Hepatocyte (in vitro differentiated cells): ENCODE data around the gene HERC2. TPM values are rescaled to one million over a fixed set of nuclear protein-coding genes. Genes with fewer than 3 reads are reported as not detected.

Experiments used
- DNase-seq: peaks from one replicate; pipeline ENCODE4 v3.0.0-alpha.2; 2016; ENCODE audit warnings: low spot score
- H2AFZ ChIP-seq: fragments of 200-600 bp; sonication (generic); 2 replicates; pipeline ENCODE4 v1.6.0; 2016; ENCODE audit warnings: antibody characterized with exemption, mild to moderate bottlenecking
- H3K27ac ChIP-seq: fragments of 200-600 bp; sonication (generic); 2 replicates; pipeline ENCODE4 v1.5.1; 2016; ENCODE audit warnings: mild to moderate bottlenecking
- H3K27me3 ChIP-seq: fragments of 200-600 bp; sonication (generic); 2 replicates; pipeline ENCODE4 v1.6.1; 2016
- H3K36me3 ChIP-seq: fragments of 200-600 bp; sonication (generic); replicated peaks from 2 replicates; pipeline ENCODE4 v1.5.1; 2016; ENCODE audit warnings: low read depth; ENCODE audit not compliant: insufficient read depth
- H3K4me1 ChIP-seq: fragments of 200-600 bp; sonication (generic); 2 replicates; pipeline ENCODE4 v1.5.1; 2016; ENCODE audit warnings: mild to moderate bottlenecking, moderate library complexity; ENCODE audit not compliant: insufficient read depth
- H3K4me2 ChIP-seq: fragments of 200-600 bp; sonication (generic); 2 replicates; pipeline ENCODE4 v1.6.0; 2016
- H3K4me3 ChIP-seq: fragments of 200-600 bp; sonication (generic); 2 replicates; pipeline ENCODE4 v1.5.1; 2016; ENCODE audit warnings: mild to moderate bottlenecking
- H3K79me2 ChIP-seq: fragments of 200-600 bp; sonication (generic); 2 replicates; pipeline ENCODE4 v1.6.0; 2017; ENCODE audit warnings: mild to moderate bottlenecking
- H3K9me2 ChIP-seq: fragments of 200-600 bp; sonication (generic); replicated peaks from 2 replicates; pipeline ENCODE4 v1.6.0; 2017; ENCODE audit warnings: mild to moderate bottlenecking; ENCODE audit not compliant: insufficient read depth
- H3K9me3 ChIP-seq: fragments of 200-600 bp; sonication (generic); 2 replicates; pipeline ENCODE4 v1.5.1; 2016; ENCODE audit warnings: low read depth, mild to moderate bottlenecking
- H4K20me1 ChIP-seq: fragments of 200-600 bp; sonication (generic); 2 replicates; pipeline ENCODE4 v1.6.0; 2016; ENCODE audit warnings: mild to moderate bottlenecking; ENCODE audit not compliant: insufficient read depth, poor library complexity, severe bottlenecking
- CTCF ChIP-seq: fragments of 200-600 bp; sonication (generic); IDR thresholded peaks from 2 replicates; pipeline ENCODE4 v1.5.1; 2016; ENCODE audit warnings: antibody characterized with exemption, mild to moderate bottlenecking; ENCODE audit not compliant: poor library complexity
- EZH2 ChIP-seq: fragments of 200-600 bp; sonication (generic); IDR thresholded peaks from 2 replicates; pipeline ENCODE4 v1.6.1; 2016; ENCODE audit warnings: antibody characterized with exemption, mild to moderate bottlenecking, borderline replicate concordance
- EZH2phosphoT487 ChIP-seq: fragments of 200-600 bp; sonication (generic); IDR thresholded peaks from one replicate; pipeline ENCODE4 v1.6.1; 2018; ENCODE audit warnings: antibody characterized with exemption, mild to moderate bottlenecking, low read depth, moderate library complexity; ENCODE audit not compliant: unreplicated experiment, severe bottlenecking
- WGBS: methylation state at CpG from one replicate; pipeline ENCODE4 v1.1.6; 2016; ENCODE audit warnings: low lambda C conversion rate; ENCODE audit errors: missing lambda C conversion rate; 5-methylcytosine and 5-hydroxymethylcytosine counted together
- polyA plus RNA-seq: library from polyadenylated mRNA; unstranded; fragments of >200 nt; fragmentation: Nextera tagmentation; extraction: Ambion mirVana; gene quantifications from 2 replicates; pipeline ENCODE4 v1.2.1, GENCODE V29; 2016
- total RNA-seq: library from RNA; depleted of rRNA; stranded (reverse); fragments of >200 nt; gene quantifications from 2 replicates; pipeline ENCODE4 v1.2.3, GENCODE V29; 2014

The HERC2 gene
- total and polyA plus RNA-seq, 2 experiments from 2014 or later: 30.2 to 57.4 TPM

- H3K36me3 ChIP-seq: peaks cover 5% of the 10 kb centered on the region
- DNase-seq: no peak
- H4K20me1 ChIP-seq: no peaks in the 10 kb centered on the region
- no peak overlapping the region for H3K4me3 ChIP-seq
- H3K9me2 ChIP-seq: no peaks in the 10 kb centered on the region
- WGBS: 93% methylated on average over 11 of the region's 11 CpGs
- no peaks in the 10 kb centered on the region for H3K9me3 ChIP-seq
- H3K27ac ChIP-seq: no peak overlapping the region
- no peaks in the 10 kb centered on the region for H3K27me3 ChIP-seq
- H3K4me2 ChIP-seq: no peak overlapping the region
- no peaks in the 10 kb centered on the region for H3K4me1 ChIP-seq
- H2AFZ ChIP-seq: no peak overlapping the region
- no peak for TF ChIP-seq EZH2
- no peak for TF ChIP-seq EZH2phosphoT487
- TF ChIP-seq CTCF: no peak
- H3K79me2 ChIP-seq: no peaks in the 10 kb centered on the region
Measured at GRCh38 chr15:28118083-28118482, 203.9 kb downstream of the HERC2 start.

DNA sequence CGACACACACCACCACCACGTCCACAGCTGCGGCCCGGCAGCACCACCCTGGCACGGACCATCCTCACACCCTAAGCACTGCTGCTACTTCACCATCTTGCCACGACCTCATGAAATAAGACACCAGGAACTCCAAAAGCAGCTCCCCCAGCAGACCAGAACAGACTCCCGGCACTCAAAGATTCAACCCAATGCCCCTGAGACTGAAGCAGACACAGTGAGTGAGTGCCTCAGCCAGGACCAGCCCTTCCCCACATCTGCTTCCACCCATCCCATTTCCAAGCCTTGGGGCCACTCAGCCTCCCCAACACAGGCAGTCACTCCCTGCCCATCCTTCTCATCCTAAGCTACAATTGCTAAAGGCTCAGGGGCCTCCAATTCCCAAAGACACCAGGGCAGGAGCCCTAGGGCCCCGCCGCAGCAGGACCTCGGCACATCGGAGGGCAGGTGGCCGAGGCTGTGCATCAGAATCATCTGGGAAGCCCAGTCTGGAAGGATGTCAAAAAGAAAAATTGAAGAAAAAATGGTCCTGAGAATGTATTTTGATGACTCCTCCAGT is 204.5 kb downstream of the HERC2 start:
- Histone ChIP-seq H3K4me3 (no peak overlapping the region), H3K27me3 (no peaks in the 10 kb centered on the region), H4K20me1 (no peaks in the 10 kb centered on the region), H3K9me2 (no peaks in the 10 kb centered on the region), H3K4me1 (no peaks in the 10 kb centered on the region), H3K4me2 (no peak overlapping the region), H3K27ac (no peak overlapping the region), H3K79me2 (no peaks in the 10 kb centered on the region), H3K36me3 (peaks cover 5% of the 10 kb centered on the region), H3K9me3 (no peaks in the 10 kb centered on the region), H2AFZ (no peak overlapping the region)
- 94% methylated on average over 12 of the region's 12 CpGs for WGBS
- DNase-seq: no peak
- TF ChIP-seq EZH2phosphoT487 (no peak), EZH2 (no peak), CTCF (no peak)

DNA sequence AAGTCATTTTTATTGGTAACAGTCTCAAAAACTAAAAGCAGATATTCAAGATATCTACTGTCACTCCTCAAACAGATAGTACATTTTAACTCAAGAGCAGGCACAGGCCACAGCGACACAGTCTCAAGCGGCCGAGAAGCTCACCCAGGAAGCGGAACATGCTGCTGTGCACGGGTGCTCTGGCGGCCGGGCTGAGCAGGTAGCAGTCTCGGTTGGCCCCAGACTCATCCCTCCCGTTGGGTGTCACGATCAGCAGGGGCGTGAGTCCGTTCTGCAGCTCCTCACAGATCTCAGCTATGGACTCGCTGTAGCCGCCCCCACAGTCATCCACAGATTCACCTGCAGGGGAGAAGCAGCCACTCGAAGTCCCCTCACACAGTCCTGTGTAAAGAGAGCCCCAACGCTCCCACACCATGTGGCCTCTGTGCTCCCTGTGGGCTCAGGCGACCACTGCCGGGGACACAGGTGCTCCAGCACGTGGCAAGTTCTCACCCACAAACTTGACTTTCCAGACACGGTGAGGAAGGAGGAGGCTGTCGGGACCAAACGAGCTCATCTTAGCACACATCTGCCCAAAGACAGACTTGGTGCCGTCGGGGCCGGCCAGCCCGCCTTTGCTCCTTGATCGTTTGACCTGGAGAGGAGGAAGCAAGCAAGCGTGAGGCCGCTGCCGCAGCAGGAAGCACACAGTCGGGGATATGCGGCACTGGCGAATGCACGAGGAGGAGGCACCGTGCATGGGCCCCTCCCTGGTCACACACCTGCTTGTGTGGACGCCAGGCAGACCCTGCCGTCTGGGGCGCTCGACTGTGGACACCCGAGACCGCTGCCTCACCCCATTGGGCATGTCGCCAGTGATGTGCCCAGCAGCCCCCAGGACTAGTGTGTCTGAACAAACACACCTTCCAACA is 205.2 kb downstream of the HERC2 start:
- 95% methylated on average over 42 of the region's 42 CpGs for WGBS

GRCh38 chr15:28115871-28116270 is 206.1 kb downstream of the HERC2 start:
- Histone ChIP-seq H3K27me3 (no peaks in the 10 kb centered on the region), H3K27ac (no peak overlapping the region), H3K36me3 (peaks cover 5% of the 10 kb centered on the region), H3K79me2 (no peaks in the 10 kb centered on the region), H3K4me1 (no peaks in the 10 kb centered on the region), H2AFZ (no peak overlapping the region), H4K20me1 (no peaks in the 10 kb centered on the region), H3K9me3 (no peaks in the 10 kb centered on the region), H3K9me2 (no peaks in the 10 kb centered on the region), H3K4me2 (no peak overlapping the region), H3K4me3 (no peak overlapping the region)
- TF ChIP-seq EZH2phosphoT487 (no peak), EZH2 (no peak), CTCF (no peak)
- 87% methylated on average over 13 of the region's 13 CpGs for WGBS
- no peak for DNase-seq

More for the DNA sequence above, 205.2 kb downstream of the HERC2 start:
- Histone ChIP-seq H3K9me2 (no peaks in the 10 kb centered on the region), H3K27me3 (no peaks in the 10 kb centered on the region), H3K79me2 (no peaks in the 10 kb centered on the region), H3K9me3 (no peaks in the 10 kb centered on the region), H3K4me2 (no peak overlapping the region), H3K4me1 (no peaks in the 10 kb centered on the region), H2AFZ (no peak overlapping the region), H3K36me3 (peaks cover 5% of the 10 kb centered on the region), H3K4me3 (no peak overlapping the region), H3K27ac (no peak overlapping the region), H4K20me1 (no peaks in the 10 kb centered on the region)
- no peak for DNase-seq
- TF ChIP-seq EZH2: no peak
